ENCODE measurements around the gene HDAC4.

Gene HDAC4

DNA sequence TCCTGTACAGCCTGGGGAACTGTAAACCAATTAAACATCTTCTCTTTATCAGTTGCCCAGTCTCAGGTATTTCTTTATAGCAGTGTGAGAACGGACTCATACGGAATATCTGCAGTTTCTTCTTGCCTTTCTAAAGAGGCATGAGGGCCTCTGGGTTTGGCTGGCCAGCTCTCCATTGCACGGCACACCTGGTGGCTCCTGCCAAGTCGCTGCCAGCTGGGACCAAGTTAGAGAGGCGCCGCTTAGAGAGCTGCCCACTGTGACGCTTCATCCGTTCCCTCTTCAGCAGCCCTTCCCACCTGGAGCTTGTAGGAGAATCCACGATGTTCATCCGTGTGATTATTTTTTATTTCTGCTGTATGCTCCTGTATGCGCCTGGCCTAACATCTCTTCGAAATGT lies 357.5 kb downstream of the HDAC4 start:
- H3K9ac ChIP-seq (ENCODE audit: low read length): no peak overlapping the region
- no peak overlapping the region for H3K27ac ChIP-seq (ENCODE audit: low read depth, low read length)
- H3K23ac ChIP-seq (ENCODE audit: low read length): no peak overlapping the region
- DNase-seq: no peak
- no peaks in the 10 kb centered on the region for H3K79me2 ChIP-seq (ENCODE audit: control insufficient read depth, insufficient read depth, low read length, poor library complexity)
- H2BK12ac ChIP-seq (ENCODE audit: low read length): no peak overlapping the region
- H3K36me3 ChIP-seq (ENCODE audit: control insufficient read depth in 1 of 2, insufficient read depth in 2 of 2, low read length in 2 of 2): no peaks in the 10 kb centered on the region
- H3K4ac ChIP-seq (ENCODE audit: low read depth, low read length): no peak overlapping the region
- H4K12ac ChIP-seq (ENCODE audit: low read depth, low read length): no peak overlapping the region
- no peak overlapping the region for H4K8ac ChIP-seq (ENCODE audit: low read depth, low read length)
- H2AFZ ChIP-seq (ENCODE audit: insufficient read depth, low read length, poor library complexity): no peak overlapping the region
- H2AK5ac ChIP-seq (ENCODE audit: low read length): no peak overlapping the region
- no peak overlapping the region for H3K14ac ChIP-seq (ENCODE audit: low read length)
- H3K27me3 ChIP-seq (ENCODE audit: insufficient read depth, low read length): no peaks in the 10 kb centered on the region
- no peak overlapping the region for H3K4me3 ChIP-seq (ENCODE audit: low read depth, low read length)
- H3K79me1 ChIP-seq (ENCODE audit: low read length): no peaks in the 10 kb centered on the region
- WGBS (ENCODE audit: extremely low coverage, insufficient coverage, insufficient read length): no CpG with 5 or more reads among the region's 12 CpGs
- no peak overlapping the region for H3K4me2 ChIP-seq (ENCODE audit: low read length)
- H3K18ac ChIP-seq (ENCODE audit: low read length): no peak overlapping the region
- peaks cover 2% of the 10 kb centered on the region for H3K9me3 ChIP-seq (ENCODE audit: insufficient read depth, low read depth, low read length)
- H3K4me1 ChIP-seq (ENCODE audit: control insufficient read depth in 1 of 2, insufficient read depth in 2 of 2, low read length in 2 of 2): no peaks in the 10 kb centered on the region
- no peak overlapping the region for H2BK5ac ChIP-seq (ENCODE audit: low read depth, low read length, poor library complexity)
- H4K91ac ChIP-seq (ENCODE audit: low read depth, low read length): no peak overlapping the region
- H2BK120ac ChIP-seq (ENCODE audit: insufficient read depth, low read length, poor library complexity): no peak overlapping the region

GRCh38 chr2:239042551-239043320 lies 358.1 kb downstream of the HDAC4 start:
- H4K12ac ChIP-seq (ENCODE audit: low read depth, low read length): no peak overlapping the region
- H3K4me1 ChIP-seq (ENCODE audit: control insufficient read depth in 1 of 2, insufficient read depth in 2 of 2, low read length in 2 of 2): no peaks in the 10 kb centered on the region
- no peak overlapping the region for H2BK12ac ChIP-seq (ENCODE audit: low read length)
- no peak overlapping the region for H2BK5ac ChIP-seq (ENCODE audit: low read depth, low read length, poor library complexity)
- no peak overlapping the region for H3K4me2 ChIP-seq (ENCODE audit: low read length)
- H2AFZ ChIP-seq (ENCODE audit: insufficient read depth, low read length, poor library complexity): no peak overlapping the region
- no peaks in the 10 kb centered on the region for H3K36me3 ChIP-seq (ENCODE audit: control insufficient read depth in 1 of 2, insufficient read depth in 2 of 2, low read length in 2 of 2)
- H3K4me3 ChIP-seq (ENCODE audit: low read depth, low read length): no peak overlapping the region
- no peaks in the 10 kb centered on the region for H3K79me2 ChIP-seq (ENCODE audit: control insufficient read depth, insufficient read depth, low read length, poor library complexity)
- no peak overlapping the region for H3K9ac ChIP-seq (ENCODE audit: low read length)
- no peak overlapping the region for H4K91ac ChIP-seq (ENCODE audit: low read depth, low read length)
- H3K18ac ChIP-seq (ENCODE audit: low read length): no peak overlapping the region
- no CpG with 5 or more reads among the region's 18 CpGs for WGBS (ENCODE audit: extremely low coverage, insufficient coverage, insufficient read length)
- H3K23ac ChIP-seq (ENCODE audit: low read length): no peak overlapping the region
- H2BK120ac ChIP-seq (ENCODE audit: insufficient read depth, low read length, poor library complexity): no peak overlapping the region
- H3K4ac ChIP-seq (ENCODE audit: low read depth, low read length): no peak overlapping the region
- H3K9me3 ChIP-seq (ENCODE audit: insufficient read depth, low read depth, low read length): peaks cover 2% of the 10 kb centered on the region
- DNase-seq: no peak
- no peak overlapping the region for H2AK5ac ChIP-seq (ENCODE audit: low read length)
- H3K27me3 ChIP-seq (ENCODE audit: insufficient read depth, low read length): no peaks in the 10 kb centered on the region
- no peaks in the 10 kb centered on the region for H3K79me1 ChIP-seq (ENCODE audit: low read length)
- H3K27ac ChIP-seq (ENCODE audit: low read depth, low read length): no peak overlapping the region
- H3K14ac ChIP-seq (ENCODE audit: low read length): no peak overlapping the region
- H4K8ac ChIP-seq (ENCODE audit: low read depth, low read length): no peak overlapping the region

DNA sequence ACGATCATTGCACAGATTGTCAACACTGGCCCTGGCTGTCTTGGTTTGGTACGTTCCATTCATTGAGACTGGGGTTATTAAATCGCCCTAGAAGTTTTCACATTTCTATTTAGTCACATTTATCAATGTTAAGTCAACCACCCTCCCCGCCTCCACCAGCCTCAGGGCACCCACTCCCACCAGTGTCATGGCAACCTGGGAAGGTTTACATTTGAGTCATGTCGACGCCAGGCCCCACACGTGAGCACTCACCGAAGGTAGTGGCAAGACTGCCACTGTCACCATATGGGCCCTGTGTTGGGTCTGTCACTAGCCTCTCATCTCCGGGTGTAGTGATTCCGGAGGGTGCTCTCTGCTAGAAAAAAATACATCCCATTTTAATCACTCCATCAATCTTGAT lies 358.8 kb downstream of the HDAC4 start:
- Histone ChIP-seq H3K23ac (ENCODE audit: low read length) (no peak overlapping the region), H2BK120ac (ENCODE audit: insufficient read depth, low read length, poor library complexity) (no peak overlapping the region), H2AK5ac (ENCODE audit: low read length) (no peak overlapping the region), H3K9me3 (ENCODE audit: insufficient read depth, low read depth, low read length) (peaks cover 2% of the 10 kb centered on the region), H3K4me1 (ENCODE audit: control insufficient read depth in 1 of 2, insufficient read depth in 2 of 2, low read length in 2 of 2) (no peaks in the 10 kb centered on the region), H4K8ac (ENCODE audit: low read depth, low read length) (no peak overlapping the region), H2BK12ac (ENCODE audit: low read length) (no peak overlapping the region), H3K18ac (ENCODE audit: low read length) (no peak overlapping the region), H3K79me1 (ENCODE audit: low read length) (no peaks in the 10 kb centered on the region), H3K4ac (ENCODE audit: low read depth, low read length) (no peak overlapping the region), H4K12ac (ENCODE audit: low read depth, low read length) (no peak overlapping the region), H3K14ac (ENCODE audit: low read length) (no peak overlapping the region), H4K91ac (ENCODE audit: low read depth, low read length) (no peak overlapping the region), H3K27ac (ENCODE audit: low read depth, low read length) (no peak overlapping the region), H3K79me2 (ENCODE audit: control insufficient read depth, insufficient read depth, low read length, poor library complexity) (no peaks in the 10 kb centered on the region), H3K27me3 (ENCODE audit: insufficient read depth, low read length) (no peaks in the 10 kb centered on the region), H3K4me2 (ENCODE audit: low read length) (no peak overlapping the region), H2BK5ac (ENCODE audit: low read depth, low read length, poor library complexity) (no peak overlapping the region), H3K4me3 (ENCODE audit: low read depth, low read length) (no peak overlapping the region), H3K36me3 (ENCODE audit: control insufficient read depth in 1 of 2, insufficient read depth in 2 of 2, low read length in 2 of 2) (no peaks in the 10 kb centered on the region), H3K9ac (ENCODE audit: low read length) (no peak overlapping the region), H2AFZ (ENCODE audit: insufficient read depth, low read length, poor library complexity) (no peak overlapping the region)
- WGBS (ENCODE audit: extremely low coverage, insufficient coverage, insufficient read length): no CpG with 5 or more reads among the region's 10 CpGs
- peak; percentile 68 to 81 for DNase-seq

DNA sequence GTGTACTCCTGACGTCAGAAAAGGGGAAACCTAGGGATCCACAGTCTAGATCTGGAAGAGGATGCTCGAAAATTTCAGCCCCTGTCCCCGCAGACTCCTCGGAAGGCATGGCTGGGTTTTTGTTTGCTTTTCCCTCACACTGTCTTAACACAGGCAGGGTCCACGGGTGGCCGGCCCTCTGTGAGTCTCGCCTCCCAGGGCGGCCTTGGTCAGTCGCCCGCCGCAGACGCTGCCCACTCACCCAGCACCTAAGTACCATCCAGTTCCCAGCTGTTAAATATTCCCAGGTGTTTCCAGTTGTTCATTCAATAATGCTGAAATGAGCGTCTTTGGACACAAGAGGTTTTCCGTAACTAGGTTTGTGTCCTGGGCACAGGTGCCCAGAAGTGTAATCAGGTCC lies 359.8 kb downstream of the HDAC4 start:
- no peak overlapping the region for H4K12ac ChIP-seq (ENCODE audit: low read depth, low read length)
- no peak overlapping the region for H3K4ac ChIP-seq (ENCODE audit: low read depth, low read length)
- H2BK12ac ChIP-seq (ENCODE audit: low read length): no peak overlapping the region
- no CpG with 5 or more reads among the region's 14 CpGs for WGBS (ENCODE audit: extremely low coverage, insufficient coverage, insufficient read length)
- H3K27ac ChIP-seq (ENCODE audit: low read depth, low read length): no peak overlapping the region
- no peaks in the 10 kb centered on the region for H3K36me3 ChIP-seq (ENCODE audit: control insufficient read depth in 1 of 2, insufficient read depth in 2 of 2, low read length in 2 of 2)
- H2AK5ac ChIP-seq (ENCODE audit: low read length): no peak overlapping the region
- H4K91ac ChIP-seq (ENCODE audit: low read depth, low read length): no peak overlapping the region
- H3K9ac ChIP-seq (ENCODE audit: low read length): no peak overlapping the region
- DNase-seq: no peak
- H3K79me1 ChIP-seq (ENCODE audit: low read length): no peaks in the 10 kb centered on the region
- H3K79me2 ChIP-seq (ENCODE audit: control insufficient read depth, insufficient read depth, low read length, poor library complexity): no peaks in the 10 kb centered on the region
- no peak overlapping the region for H3K4me3 ChIP-seq (ENCODE audit: low read depth, low read length)
- no peak overlapping the region for H2BK5ac ChIP-seq (ENCODE audit: low read depth, low read length, poor library complexity)
- H3K18ac ChIP-seq (ENCODE audit: low read length): no peak overlapping the region
- H3K23ac ChIP-seq (ENCODE audit: low read length): no peak overlapping the region
- no peak overlapping the region for H3K14ac ChIP-seq (ENCODE audit: low read length)
- no peak overlapping the region for H3K4me2 ChIP-seq (ENCODE audit: low read length)
- no peaks in the 10 kb centered on the region for H3K4me1 ChIP-seq (ENCODE audit: control insufficient read depth in 1 of 2, insufficient read depth in 2 of 2, low read length in 2 of 2)
- H3K27me3 ChIP-seq (ENCODE audit: insufficient read depth, low read length): no peaks in the 10 kb centered on the region
- H2AFZ ChIP-seq (ENCODE audit: insufficient read depth, low read length, poor library complexity): no peak overlapping the region
- H3K9me3 ChIP-seq (ENCODE audit: insufficient read depth, low read depth, low read length): peaks cover 2% of the 10 kb centered on the region
- H4K8ac ChIP-seq (ENCODE audit: low read depth, low read length): no peak overlapping the region
- no peak overlapping the region for H2BK120ac ChIP-seq (ENCODE audit: insufficient read depth, low read length, poor library complexity)
